Activated CD4-positive, alpha-beta T cell treated with anti-CD3 and anti-CD28 coated beads, Interleukin-2, amount 50 U/mL, for 16 hours (primary cell): ENCODE results near the gene KCNG2.

Experiments
- DNase-seq: peaks from one replicate; pipeline ENCODE4 v3.0.0-alpha.2; 2020

The KCNG2 gene

GRCh38 chr18:79823120-79823519 is 25.4 kb downstream of the KCNG2 start:
- no peak for DNase-seq

GRCh38 chr18:79825913-79826312 is 28.2 kb downstream of the KCNG2 start:
- DNase-seq, result no peak

- no peak for DNase-seq
Measured at GRCh38 chr18:79826966-79827365, 29.2 kb downstream of the KCNG2 start.

- DNase-seq, result no peak
Measured at GRCh38 chr18:79828258-79828657, 30.5 kb downstream of the KCNG2 start.

GRCh38 chr18:79829136-79829854 is 31.6 kb downstream of the KCNG2 start:
- DNase-seq, result no peak

- no peak for DNase-seq
Measured at GRCh38 chr18:79832169-79832568, 34.4 kb downstream of the KCNG2 start.

- DNase-seq, result no peak
Measured at GRCh38 chr18:79834834-79835233, 37.1 kb downstream of the KCNG2 start.

GRCh38 chr18:79841936-79842335 is 44.2 kb downstream of the KCNG2 start:
- DNase-seq, result no peak

- no peak for DNase-seq
Measured at GRCh38 chr18:79844999-79845563, 47.3 kb downstream of the KCNG2 start.

- no peak for DNase-seq
Measured at GRCh38 chr18:79846936-79847557, 49.3 kb downstream of the KCNG2 start.

- no peak for DNase-seq
Measured at GRCh38 chr18:79847606-79848293, 50.0 kb downstream of the KCNG2 start.

GRCh38 chr18:79848294-79848578 is 50.5 kb downstream of the KCNG2 start:
- DNase-seq, result no peak

- DNase-seq, result no peak
Measured at GRCh38 chr18:79848579-79849327, 51.0 kb downstream of the KCNG2 start.

- DNase-seq, result no peak
Measured at GRCh38 chr18:79849328-79850207, 51.8 kb downstream of the KCNG2 start.

GRCh38 chr18:79850731-79851130 is 53.0 kb downstream of the KCNG2 start:
- no peak for DNase-seq

- DNase-seq, result no peak
Measured at GRCh38 chr18:79851489-79851888, 53.8 kb downstream of the KCNG2 start.

GRCh38 chr18:79851950-79852349 is 54.2 kb downstream of the KCNG2 start:
- no peak for DNase-seq

- no peak for DNase-seq
Measured at GRCh38 chr18:79852561-79853302, 55.0 kb downstream of the KCNG2 start.

GRCh38 chr18:79853303-79853992 is 55.7 kb downstream of the KCNG2 start:
- no peak for DNase-seq

- no peak for DNase-seq
Measured at GRCh38 chr18:79853993-79854364, 56.2 kb downstream of the KCNG2 start.
